HG03469 (cell line): ENCODE data around the gene PCDHGA5.
"Not testable (repeated sequence)": the region's sequence is repeated elsewhere in the genome, so short reads cannot be mapped to it uniquely, and the experiment has no call there.

Source experiments
- ATAC-seq: cut with Tn5 transposase; IDR thresholded peaks from one replicate; pipeline ENCODE4 v1.9.1; 2021; ENCODE audit warnings: mild to moderate bottlenecking, moderate library complexity, moderate number of reproducible peaks; ENCODE audit not compliant: unreplicated experiment

PCDHGA5 gene

DNA sequence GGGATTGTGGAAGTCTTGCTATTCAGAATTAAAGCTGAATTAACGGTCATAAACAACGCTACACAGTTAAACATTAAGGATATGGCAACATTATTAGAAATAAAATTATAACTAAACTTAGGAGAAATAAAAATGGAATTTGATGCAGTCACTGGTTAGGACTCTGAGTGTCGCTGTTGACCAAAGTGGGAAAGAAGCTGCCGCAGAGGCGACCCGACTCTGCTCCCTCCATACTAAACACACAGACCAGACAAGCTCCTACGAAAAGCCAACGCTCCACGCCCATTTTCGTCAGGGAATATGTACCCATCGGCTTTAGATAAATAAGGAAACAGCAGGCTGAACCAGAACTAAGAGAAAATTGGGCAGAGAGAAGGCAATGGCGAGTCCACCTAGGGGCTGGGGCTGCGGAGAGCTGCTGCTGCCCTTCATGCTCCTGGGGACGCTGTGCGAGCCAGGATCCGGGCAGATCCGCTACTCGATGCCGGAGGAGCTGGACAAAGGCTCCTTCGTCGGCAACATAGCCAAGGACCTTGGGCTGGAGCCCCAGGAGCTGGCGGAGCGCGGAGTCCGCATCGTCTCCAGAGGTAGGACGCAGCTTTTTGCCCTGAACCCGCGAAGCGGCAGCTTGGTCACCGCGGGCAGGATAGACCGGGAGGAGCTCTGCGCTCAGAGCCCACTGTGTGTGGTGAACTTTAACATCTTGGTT lies at the start of gene PCDHGA5:
Gene PCDHGA5, plus strand, starts transcription at position 211 of the 709 bp plus-strand sequence. Its CDS starts 169 bp downstream, at position 380.
- ATAC-seq: no peak

DNA sequence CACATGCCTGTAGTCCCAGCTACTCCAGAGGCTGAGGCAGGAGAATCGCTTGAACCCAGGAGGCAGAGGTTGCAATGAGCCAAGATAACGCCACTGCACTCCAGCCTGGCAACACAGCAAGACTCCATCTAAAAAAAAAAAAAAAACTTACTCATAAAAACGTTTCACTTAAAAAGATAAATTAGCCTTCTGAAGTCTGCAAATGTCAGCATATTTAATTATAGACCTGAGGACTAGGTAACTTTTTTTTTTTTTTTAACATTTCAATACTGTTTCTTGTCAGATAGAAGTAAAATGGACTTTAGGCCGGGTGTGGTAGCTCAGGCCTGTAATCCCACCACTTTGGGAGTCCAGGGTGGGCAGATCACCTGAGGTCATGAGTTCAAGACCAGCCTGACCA lies 47.0 kb upstream of the PCDHGA5 start:
- not testable (repeated sequence) for ATAC-seq

DNA sequence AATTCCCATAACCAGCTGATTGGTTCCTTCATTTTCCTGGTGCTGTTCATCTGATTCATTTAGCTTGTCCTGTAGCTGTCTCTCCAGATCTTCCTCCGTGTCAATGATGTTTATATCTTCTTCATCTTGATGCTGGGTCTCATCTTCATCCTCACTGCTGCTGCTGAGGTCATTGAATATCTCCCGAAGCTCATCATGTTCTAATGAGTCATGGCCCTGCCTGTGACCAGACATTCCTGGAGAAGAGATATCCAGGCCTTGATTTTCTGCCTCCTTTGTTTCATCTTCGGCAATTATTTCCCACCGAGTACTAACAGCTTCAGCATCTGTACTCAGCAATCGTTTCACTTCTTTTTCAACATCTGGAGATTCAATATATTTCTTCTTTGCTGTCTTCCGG lies 44.8 kb upstream of the PCDHGA5 start:
- no peak for ATAC-seq

DNA sequence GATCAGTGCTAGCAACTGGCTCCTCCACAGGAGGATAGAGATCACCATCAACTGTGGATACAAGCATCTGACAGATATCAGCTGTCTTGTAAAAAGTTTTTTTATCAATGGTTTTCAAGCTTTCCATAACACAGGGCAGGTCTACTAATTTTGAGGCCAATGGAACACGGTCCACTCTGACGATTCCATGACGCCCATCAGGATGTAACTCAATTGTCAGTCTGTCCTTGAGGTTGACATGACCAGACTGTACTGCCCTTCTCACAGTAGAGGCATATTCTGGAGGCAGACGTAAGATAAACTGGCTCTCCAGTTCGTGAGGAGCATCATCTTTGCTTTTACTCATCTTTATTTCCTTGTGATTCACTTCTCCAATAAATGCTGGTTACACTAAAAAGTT lies 44.3 kb upstream of the PCDHGA5 start:
- ATAC-seq: no peak

DNA sequence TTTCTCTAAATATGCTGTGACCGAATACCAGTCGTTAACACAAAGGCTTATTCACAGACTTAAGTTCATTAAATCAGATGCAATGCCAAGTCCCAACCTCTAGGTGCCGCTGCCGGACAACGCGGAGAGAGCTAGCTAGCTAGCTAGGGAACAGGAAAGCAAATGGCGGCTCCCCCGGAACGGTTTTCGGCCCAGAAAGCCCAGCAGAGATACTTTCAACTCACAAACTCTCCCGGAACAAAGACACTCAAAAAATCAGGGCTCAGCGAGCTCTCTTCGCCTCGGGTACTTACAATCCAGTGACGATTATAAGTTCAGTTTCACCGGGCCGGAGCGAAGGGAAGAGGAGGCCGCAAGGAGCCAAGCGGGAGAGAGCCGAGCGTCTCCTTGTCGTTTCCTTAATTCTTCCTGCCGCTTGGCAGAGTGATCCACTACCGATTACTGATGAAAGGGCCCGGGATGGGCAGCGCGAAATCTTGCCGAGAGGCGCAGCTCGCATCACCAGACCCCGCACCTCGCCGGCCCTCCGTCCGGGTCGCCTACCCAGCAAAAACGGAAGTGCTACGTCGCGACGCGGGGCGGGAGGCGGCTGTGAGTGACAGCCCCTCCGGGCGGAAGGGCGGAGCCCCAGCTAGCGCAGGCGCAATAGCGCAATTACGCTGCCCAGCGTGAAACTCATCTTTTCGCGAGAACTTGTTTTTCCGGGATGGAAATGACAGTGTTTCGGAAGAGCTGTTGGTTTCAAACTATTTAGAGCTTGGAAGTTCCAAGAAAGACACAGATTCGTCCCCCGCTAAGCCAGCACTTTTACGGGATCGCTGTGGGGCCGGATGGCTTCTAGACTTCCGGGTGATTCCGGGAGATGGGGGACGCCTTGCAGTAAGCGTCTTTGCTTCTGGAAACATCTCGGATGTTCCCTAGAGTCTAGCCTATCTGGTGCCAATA lies 43.5 kb upstream of the PCDHGA5 start, which contains the start of gene TAF7:
Gene TAF7, minus strand, starts transcription at position 560 of the 945 bp plus-strand sequence. CDS start 740 bp downstream, outside the sequence.
- peak; percentile 89 for ATAC-seq

DNA sequence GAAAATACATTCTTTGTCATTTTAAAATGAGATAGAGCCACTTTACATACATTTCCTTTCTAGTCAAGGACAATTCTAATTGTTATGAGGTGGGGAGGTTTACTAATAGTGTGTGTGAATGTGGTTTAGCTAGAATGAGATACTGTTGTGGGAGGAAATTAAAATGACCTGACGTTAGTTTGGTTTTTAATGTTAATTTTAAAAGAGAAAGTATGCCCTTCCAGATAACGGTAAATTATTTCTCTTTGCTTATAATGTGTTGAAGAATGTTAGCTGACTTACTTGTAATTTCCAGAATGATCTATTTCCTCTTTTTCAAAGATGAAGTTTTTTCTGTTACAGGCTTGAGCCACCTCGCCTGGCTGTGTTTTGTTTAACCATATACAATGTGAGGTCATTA lies 41.7 kb upstream of the PCDHGA5 start:
- ATAC-seq: no peak

DNA sequence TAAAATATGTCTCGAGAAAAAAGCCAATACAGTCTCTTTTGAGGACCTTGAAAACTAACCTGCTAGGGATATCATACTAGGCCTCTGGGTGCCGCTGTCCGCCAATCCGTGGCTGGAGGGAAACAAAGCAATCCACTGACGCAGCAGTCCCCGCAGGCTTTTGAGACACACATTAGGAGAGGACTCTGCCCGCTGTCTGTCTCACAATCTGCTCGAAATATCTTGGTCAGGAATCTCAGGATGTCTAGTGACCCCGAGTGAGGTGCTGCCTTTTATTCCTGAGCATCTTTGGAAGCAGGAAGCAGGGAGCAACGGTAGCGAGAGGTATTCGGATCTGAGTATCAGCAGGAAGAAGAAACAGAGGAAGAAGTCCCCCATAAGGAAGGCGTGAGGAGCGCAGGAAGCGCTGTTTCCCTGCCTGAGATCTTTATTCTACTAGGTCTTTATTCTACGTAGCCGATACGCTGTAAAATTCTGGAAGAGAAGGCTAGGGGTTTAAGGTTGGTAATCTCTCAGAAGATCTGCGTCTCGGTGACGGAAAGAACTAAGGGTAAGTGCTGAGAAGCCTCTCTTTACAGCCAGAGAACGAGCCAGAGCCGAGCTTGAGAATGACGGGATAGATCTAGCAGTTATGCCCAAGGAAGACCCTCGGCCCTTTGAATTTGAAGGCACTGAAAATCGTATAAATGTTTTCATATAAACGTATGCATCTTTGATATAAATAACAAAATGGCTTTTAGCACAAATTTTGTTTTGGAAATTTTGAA lies 37.7 kb upstream of the PCDHGA5 start:
- peak; percentile 70 for ATAC-seq

DNA sequence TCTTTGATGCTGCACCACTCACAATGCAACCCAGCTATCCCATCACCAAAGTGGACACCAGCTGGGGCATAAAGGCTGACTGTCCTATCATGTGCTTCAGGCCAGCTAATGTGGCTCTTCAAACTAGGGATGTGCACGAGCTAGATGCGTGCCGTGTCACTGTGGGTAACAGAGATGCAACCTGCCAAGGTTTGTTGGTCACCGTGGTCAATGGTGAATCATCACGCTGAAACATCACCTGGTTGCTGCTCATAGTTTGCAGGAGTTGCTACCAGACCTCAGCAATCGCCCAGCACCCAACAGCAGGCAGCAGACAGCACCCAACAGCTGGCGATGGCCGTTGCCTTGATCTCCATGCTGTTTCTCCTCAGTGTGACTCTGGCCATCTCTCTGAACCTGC lies 35.7 kb upstream of the PCDHGA5 start:
- no peak for ATAC-seq

DNA sequence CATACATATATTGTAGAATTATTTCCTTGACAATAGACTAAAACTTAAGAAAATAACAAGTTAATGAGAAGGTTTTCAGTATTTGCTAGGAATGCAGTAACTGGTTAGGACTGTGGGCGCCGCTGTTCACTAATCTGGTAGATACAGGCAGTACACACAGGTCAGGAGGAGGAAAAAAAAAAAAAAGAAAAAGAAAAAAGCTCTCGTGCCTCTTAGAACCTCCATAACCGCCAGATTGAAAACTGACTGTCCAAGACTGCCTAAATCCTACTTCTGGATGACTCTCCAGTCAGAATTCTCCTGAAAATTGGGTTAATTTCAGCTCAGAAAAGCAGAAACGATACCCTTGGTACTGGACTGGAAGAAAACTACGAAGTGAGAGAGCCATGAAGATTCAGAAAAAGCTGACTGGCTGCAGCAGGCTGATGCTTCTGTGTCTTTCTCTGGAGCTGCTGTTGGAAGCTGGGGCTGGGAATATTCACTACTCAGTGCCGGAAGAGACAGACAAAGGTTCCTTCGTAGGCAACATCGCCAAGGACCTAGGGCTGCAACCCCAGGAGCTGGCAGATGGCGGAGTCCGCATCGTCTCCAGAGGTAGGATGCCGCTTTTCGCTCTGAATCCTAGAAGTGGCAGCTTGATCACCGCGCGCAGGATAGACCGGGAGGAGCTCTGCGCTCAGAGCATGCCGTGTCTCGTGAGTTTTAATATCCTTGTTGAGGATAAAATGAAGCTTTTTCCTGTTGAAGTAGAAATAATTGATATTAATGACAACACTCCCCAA lies 33.5 kb upstream of the PCDHGA5 start, which contains the start of gene PCDHGA1:
Gene PCDHGA1, plus strand, starts transcription at position 216 of the 782 bp plus-strand sequence.
- no peak for ATAC-seq

DNA sequence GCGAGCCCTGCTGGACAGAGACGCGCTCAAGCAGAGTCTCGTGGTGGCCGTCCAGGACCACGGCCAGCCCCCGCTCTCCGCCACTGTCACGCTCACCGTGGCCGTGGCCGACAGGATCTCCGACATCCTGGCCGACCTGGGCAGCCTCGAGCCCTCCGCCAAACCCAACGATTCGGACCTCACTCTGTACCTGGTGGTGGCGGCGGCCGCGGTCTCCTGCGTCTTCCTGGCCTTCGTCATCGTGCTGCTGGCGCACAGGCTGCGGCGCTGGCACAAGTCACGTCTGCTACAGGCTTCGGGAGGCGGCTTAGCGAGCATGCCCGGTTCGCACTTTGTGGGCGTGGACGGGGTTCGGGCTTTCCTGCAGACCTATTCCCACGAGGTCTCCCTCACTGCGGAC lies 31.4 kb upstream of the PCDHGA5 start:
- ATAC-seq: not testable (repeated sequence)

DNA sequence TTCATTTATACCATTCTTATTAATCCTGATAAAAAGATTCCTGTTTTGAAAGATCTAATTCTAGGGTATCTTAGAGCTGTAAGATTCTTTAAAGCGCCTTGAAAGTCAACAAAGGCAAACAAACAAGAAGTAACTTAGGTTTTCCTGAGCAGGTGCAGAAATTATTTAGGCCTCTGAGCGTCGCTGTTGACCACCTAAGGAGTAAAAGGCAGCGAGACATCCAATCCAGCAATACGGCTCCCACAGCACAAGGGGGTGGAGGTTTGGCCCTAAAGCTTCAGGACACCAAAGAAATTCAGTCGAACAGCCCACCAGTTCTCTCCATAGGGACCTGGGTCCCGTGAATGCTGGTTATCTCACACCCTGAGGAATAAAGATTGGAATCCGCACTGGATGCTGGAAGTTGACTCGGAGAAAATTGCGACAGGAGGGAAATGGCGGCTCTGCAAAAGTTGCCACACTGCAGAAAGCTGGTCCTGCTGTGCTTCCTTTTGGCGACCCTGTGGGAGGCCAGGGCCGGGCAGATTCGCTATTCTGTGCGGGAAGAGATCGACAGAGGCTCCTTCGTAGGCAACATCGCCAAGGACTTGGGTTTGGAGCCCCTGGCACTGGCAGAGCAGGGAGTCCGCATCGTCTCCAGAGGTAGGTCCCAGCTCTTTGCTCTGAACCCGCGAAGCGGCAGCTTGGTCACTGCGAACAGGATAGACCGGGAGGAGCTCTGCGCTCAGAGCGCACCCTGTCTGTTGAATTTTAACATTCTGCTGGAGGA lies 25.2 kb upstream of the PCDHGA5 start, which contains the start of gene PCDHGA2:
Gene PCDHGA2, plus strand, starts transcription at position 223 of the 769 bp plus-strand sequence.
- ATAC-seq: no peak

DNA sequence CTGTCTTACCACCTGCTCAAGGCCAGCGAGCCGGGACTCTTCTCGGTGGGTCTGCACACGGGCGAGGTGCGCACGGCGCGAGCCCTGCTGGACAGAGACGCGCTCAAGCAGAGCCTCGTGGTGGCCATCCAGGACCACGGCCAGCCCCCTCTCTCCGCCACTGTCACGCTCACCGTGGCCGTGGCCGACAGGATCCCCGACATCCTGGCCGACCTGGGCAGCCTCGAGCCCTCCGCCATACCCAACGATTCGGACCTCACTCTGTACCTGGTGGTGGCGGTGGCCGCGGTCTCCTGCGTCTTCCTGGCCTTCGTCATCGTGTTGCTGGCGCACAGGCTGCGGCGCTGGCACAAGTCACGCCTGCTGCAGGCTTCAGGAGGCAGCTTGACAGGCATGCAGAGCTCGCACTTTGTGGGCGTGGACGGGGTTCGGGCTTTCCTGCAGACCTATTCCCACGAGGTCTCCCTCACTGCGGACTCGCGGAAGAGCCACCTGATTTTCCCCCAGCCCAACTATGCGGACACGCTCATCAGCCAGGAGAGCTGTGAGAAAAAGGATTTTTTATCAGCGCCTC lies 23.1 kb upstream of the PCDHGA5 start:
- not testable (repeated sequence) for ATAC-seq

DNA sequence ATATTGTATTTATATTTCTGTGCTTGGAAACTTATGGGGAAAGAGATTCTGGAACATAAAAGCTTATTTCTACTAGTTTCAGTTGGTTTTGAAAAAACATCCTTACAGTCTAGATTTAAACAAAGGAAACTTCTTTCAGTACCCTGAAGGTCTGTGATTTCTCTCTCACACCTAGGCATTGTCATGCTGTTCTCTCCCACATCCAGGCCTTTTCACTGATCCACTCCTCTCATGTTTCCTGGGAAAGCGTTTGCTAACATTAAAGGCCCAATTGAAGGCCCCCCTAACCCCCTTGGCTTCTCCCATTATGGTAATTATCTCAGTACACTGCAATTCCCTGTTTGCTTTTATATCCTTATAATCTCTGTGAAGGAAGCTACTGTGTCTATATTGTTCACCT lies 21.2 kb upstream of the PCDHGA5 start:
- ATAC-seq: no peak

DNA sequence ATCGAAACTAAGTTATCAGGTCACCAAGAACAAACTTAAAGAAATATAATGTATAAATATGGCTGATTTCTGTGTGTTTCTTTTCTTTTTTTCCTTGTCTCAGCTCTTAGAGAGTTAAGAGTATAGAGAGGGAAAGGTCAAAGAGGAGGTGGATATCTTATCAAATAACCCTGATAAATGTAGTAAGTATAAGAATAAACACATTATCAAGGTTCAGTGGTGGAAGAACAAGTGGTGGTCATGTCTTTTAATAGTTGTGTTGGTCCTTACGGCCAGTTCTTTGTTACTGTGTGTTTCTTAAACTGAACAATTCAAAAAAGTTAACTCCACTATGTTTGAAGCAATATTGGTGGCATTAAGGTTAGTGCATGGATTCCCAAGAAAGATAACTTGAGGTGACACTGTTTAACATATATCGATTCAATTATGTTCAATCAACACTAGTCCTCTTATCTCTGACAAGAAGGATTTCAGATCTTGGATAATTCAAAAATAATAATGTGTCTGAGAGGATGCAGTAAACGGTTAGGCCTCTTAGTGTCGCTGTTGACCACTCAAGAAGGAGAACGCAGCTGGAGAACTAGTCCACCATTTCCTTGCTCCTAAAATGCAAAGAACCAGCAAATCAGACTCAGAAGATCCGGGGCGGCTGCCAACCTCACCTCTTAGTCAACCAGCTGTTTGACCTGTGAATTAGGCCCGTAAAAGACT lies 20.6 kb upstream of the PCDHGA5 start, which contains the start of gene PCDHGA3:
Gene PCDHGA3, plus strand, starts transcription at position 588 of the 711 bp plus-strand sequence. CDS start 205 bp downstream, outside the sequence.
- no peak for ATAC-seq

DNA sequence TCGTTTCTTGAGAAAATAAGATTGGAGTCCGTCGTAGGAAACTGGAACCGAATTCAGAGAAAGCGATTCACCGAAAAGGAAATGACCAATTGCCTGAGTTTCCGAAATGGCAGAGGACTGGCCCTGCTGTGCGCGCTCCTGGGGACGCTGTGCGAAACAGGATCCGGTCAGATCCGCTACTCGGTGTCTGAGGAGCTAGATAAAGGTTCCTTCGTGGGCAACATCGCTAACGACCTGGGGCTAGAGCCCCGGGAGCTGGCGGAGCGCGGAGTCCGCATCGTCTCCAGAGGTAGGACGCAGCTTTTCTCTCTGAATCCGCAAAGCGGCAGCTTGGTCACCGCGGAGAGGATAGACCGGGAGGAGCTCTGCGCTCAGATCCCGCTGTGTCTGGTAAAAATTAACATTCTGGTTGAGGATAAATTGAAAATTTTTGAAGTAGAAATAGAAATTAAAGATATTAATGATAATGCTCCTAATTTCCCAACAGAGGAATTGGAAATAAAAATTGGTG lies 20.0 kb upstream of the PCDHGA5 start:
- ATAC-seq: no peak

DNA sequence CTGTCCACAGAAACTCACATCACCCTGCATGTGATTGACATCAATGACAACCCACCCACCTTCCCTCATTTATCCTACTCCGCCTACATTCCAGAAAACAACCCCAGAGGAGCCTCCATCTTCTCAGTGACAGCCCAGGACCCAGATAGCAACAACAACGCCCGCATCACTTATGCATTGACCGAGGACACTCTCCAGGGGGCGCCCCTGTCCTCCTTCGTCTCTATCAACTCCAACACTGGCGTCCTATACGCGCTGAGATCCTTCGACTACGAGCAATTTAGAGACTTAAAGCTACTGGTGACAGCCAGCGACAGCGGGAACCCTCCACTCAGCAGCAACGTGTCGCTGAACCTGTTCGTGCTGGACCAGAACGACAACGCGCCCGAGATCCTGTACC lies 18.6 kb upstream of the PCDHGA5 start:
- no peak for ATAC-seq

DNA sequence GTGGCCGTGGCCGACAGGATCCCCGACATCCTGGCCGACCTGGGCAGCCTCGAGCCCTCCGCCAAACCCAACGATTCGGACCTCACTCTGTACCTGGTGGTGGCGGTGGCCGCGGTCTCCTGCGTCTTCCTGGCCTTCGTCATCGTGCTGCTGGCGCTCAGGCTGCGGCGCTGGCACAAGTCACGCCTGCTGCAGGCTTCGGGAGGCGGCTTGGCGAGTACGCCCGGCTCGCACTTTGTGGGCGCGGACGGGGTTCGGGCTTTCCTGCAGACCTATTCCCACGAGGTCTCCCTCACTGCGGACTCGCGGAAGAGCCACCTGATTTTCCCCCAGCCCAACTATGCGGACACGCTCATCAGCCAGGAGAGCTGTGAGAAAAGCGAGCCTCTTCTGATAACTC lies 17.9 kb upstream of the PCDHGA5 start:
- ATAC-seq: not testable (repeated sequence)
